ENCODE measurements around the gene DSE.

The DSE gene

DNA sequence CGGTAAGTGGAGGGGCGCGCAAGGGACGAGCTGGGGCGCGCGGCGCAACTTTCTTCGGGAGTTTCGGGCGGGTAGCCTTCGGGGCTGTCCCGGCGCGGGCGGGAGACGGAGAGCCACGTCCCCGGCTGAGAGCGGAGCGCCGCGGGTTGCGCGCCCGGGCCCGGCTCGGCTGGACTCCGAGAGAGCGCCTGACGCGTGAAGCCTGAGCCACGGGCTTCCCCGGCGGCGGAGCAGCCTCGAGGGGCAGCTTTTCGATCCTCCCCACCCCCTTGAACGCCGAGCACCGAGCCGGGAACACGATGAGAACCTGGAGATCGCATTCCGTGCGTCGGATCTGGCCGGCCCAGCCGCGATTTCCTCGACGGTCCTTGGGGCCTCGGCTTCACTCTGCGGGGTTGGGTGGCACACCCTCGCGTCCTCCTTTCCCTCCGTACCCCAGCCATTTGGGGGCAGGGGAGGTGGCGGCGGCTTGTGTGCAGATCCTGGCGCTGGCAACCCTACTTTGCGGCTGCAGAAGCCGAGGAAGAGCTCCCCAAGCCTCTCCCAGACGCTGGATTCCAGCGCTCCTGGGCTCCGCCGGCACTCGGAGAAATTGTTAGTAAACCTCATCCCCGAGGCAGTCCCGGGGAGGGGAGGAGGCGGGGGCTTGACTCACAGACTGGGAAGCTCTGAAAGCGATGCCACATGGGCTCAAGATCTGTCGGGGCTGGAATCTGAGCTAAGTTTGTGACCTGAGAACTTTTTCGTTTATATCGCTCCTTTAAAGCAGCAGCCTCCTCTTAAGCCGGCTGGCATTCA is 572 bp downstream of the DSE start:
- TF ChIP-seq TAF1 (IDR thresholded peaks at IDR 0.05; ENCODE audit: low read depth, low read length) (0 out of 2 replicates have a peak, but pooled peaks have one; percentile 1), PAX5 (IDR thresholded peaks at IDR 0.05; ENCODE audit: insufficient read depth, low read length, severe bottlenecking) (no peak)
- DNase-seq (ENCODE audit: insufficient read length, low spot score) (peak; percentile 39), FAIRE-seq (no peak)

DNA sequence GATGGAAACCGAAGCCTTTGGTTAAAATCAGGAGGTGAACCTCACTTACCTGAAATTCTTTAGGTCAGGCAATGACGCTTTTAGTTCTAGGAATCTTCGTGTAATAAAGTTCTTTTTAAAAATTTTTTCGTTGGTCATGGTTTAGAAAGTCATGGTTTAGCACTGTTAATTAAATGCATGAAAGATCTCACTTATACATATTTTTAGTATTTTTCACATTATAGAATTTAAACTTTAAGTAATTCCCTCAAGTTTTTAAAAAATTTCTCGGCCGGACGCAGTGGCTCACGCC is 1.1 kb downstream of the DSE start:
- TF ChIP-seq POU2F2 (IDR thresholded peaks at IDR 0.05; ENCODE audit: low read depth, low read length) (no peak), TAF1 (IDR thresholded peaks at IDR 0.05; ENCODE audit: low read depth, low read length) (no peak), POLR2AphosphoS5 (IDR thresholded peaks at IDR 0.05; ENCODE audit: low read depth, low read length) (no peak), PAX5 (IDR thresholded peaks at IDR 0.05; ENCODE audit: insufficient read depth, low read length, severe bottlenecking) (no peak), POLR2A (IDR thresholded peaks at IDR 0.05; ENCODE audit: low read depth, low read length) (no peak), SPI1 (IDR thresholded peaks at IDR 0.05; ENCODE audit: low read depth, low read length) (no peak)
- DNase-seq (ENCODE audit: insufficient read length, low spot score) (no peak), FAIRE-seq (no peak)

DNA sequence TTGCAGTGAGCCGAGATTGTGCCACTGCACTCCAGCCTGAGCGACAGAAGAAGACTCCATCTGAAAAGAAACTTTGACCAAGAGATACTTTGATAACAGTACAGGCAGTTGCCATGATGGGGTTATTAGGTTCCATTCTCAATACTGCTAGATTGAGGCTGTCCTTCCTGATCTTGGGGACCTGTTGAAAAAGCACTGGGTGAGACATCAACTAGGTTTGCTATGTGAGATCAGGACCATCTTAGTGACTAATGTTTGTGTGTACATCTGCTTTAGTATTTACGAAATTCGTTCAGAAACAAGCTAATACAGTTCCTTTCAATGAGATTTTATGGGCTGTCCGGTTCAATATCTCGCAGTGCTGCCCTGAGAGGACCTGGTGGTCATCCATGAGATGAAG is 2.6 kb downstream of the DSE start:
- peak; percentile 50 for FAIRE-seq
- no peak for TF ChIP-seq SPI1 (IDR thresholded peaks at IDR 0.05; ENCODE audit: low read depth, low read length)
- no peak for TF ChIP-seq POLR2AphosphoS5 (IDR thresholded peaks at IDR 0.05; ENCODE audit: low read depth, low read length)
- no peak for TF ChIP-seq TAF1 (IDR thresholded peaks at IDR 0.05; ENCODE audit: low read depth, low read length)
- TF ChIP-seq POLR2A (IDR thresholded peaks at IDR 0.05; ENCODE audit: low read depth, low read length), result no peak
- TF ChIP-seq POU2F2 (IDR thresholded peaks at IDR 0.05; ENCODE audit: low read depth, low read length), result no peak
- no peak for TF ChIP-seq PAX5 (IDR thresholded peaks at IDR 0.05; ENCODE audit: insufficient read depth, low read length, severe bottlenecking)
- DNase-seq (ENCODE audit: insufficient read length, low spot score), result no peak

DNA sequence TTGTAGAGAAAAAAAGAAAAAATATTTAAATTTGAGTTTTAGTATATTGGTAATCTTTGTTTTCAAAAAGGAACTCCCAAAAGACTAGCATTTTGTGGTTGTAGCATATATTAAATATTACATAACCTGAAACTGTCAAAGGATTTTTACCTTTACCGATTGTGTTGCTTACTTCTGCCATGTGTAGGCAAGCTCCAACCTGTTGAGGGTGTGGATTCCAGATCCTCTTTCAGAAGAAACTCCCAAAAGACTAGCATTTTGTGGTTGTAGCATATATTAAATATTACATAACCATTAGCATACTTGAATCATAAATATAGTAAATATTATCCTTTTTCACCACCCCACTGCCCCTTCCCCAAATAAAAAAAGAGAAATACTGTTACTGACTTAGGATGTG is 3.2 kb downstream of the DSE start:
- FAIRE-seq (no peak), DNase-seq (ENCODE audit: insufficient read length, low spot score) (no peak)
- TF ChIP-seq SPI1 (IDR thresholded peaks at IDR 0.05; ENCODE audit: low read depth, low read length) (no peak), POLR2AphosphoS5 (IDR thresholded peaks at IDR 0.05; ENCODE audit: low read depth, low read length) (no peak), TAF1 (IDR thresholded peaks at IDR 0.05; ENCODE audit: low read depth, low read length) (no peak), POLR2A (IDR thresholded peaks at IDR 0.05; ENCODE audit: low read depth, low read length) (no peak), POU2F2 (IDR thresholded peaks at IDR 0.05; ENCODE audit: low read depth, low read length) (no peak), PAX5 (IDR thresholded peaks at IDR 0.05; ENCODE audit: insufficient read depth, low read length, severe bottlenecking) (no peak)

DNA sequence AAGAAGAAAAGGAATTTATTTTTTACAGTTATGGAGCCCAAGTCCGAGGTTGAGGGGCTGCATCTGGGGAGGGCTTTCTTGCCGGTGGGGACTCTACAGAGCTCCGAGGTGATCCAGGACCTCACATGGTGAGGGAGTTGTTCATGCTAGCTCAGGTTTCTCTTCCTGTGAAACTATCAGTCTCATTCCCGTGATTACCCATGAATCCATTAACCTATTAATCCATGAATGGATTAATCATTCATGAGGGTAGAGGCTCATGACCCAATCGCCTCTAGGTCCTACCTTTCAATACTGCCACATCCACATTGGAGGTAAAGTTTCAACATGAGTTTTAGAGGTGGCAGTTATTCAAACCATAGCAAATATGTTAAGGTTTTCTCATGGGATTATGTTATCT is 3.8 kb downstream of the DSE start:
- TF ChIP-seq POLR2A (IDR thresholded peaks at IDR 0.05; ENCODE audit: low read depth, low read length) (no peak), TAF1 (IDR thresholded peaks at IDR 0.05; ENCODE audit: low read depth, low read length) (no peak), SPI1 (IDR thresholded peaks at IDR 0.05; ENCODE audit: low read depth, low read length) (no peak), POU2F2 (IDR thresholded peaks at IDR 0.05; ENCODE audit: low read depth, low read length) (no peak), PAX5 (IDR thresholded peaks at IDR 0.05; ENCODE audit: insufficient read depth, low read length, severe bottlenecking) (no peak), POLR2AphosphoS5 (IDR thresholded peaks at IDR 0.05; ENCODE audit: low read depth, low read length) (no peak)
- peak; percentile 26 for FAIRE-seq
- no peak for DNase-seq (ENCODE audit: insufficient read length, low spot score)

DNA sequence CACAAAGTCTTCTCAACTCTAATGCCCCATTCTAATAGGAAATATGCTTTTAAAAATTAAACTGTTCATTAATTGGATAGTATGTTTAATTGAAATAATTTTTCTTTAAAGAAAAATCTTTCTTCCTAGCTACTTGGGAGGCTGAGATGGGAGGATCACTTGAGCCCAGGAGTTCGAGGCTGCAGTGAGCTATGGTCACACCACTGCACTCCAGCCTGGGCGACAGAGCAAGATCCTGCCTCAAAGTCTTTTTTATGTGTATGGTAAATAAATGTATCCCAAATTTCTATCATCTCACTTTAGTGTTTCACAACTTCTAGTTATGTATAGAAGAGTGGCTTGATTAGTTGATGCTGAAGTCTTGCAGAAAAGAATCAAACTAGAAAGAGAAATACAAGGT is 4.5 kb downstream of the DSE start:
- TF ChIP-seq SPI1 (IDR thresholded peaks at IDR 0.05; ENCODE audit: low read depth, low read length), result no peak
- no peak for TF ChIP-seq POU2F2 (IDR thresholded peaks at IDR 0.05; ENCODE audit: low read depth, low read length)
- TF ChIP-seq POLR2A (IDR thresholded peaks at IDR 0.05; ENCODE audit: low read depth, low read length), result no peak
- TF ChIP-seq POLR2AphosphoS5 (IDR thresholded peaks at IDR 0.05; ENCODE audit: low read depth, low read length), result no peak
- TF ChIP-seq TAF1 (IDR thresholded peaks at IDR 0.05; ENCODE audit: low read depth, low read length), result no peak
- FAIRE-seq (no peak), DNase-seq (ENCODE audit: insufficient read length, low spot score) (no peak)

DNA sequence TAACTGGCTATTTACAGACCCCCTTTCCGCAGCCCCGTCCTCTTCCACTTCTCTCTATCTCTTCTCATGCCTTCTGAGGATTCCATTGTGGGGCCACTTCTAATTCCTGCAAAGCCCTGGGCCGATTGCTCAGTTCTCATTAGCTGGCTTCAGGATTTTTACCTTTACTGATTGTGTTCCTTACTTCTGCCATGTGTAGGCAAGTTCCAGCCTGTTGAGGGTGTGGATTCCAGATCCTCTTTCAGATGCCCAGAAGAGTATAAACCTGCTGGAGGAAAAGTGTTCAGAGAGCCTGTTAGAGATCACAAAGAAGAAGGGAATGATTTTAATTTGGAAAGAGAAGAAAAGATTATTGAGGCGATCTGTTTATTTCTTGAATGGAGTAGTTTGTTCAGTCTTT is 5.4 kb downstream of the DSE start:
- no peak for FAIRE-seq
- no peak for TF ChIP-seq POLR2A (IDR thresholded peaks at IDR 0.05; ENCODE audit: low read depth, low read length)
- TF ChIP-seq PAX5 (IDR thresholded peaks at IDR 0.05; ENCODE audit: insufficient read depth, low read length, severe bottlenecking), result no peak
- no peak for TF ChIP-seq TAF1 (IDR thresholded peaks at IDR 0.05; ENCODE audit: low read depth, low read length)
- no peak for TF ChIP-seq POLR2AphosphoS5 (IDR thresholded peaks at IDR 0.05; ENCODE audit: low read depth, low read length)
- TF ChIP-seq POU2F2 (IDR thresholded peaks at IDR 0.05; ENCODE audit: low read depth, low read length), result no peak
- TF ChIP-seq SPI1 (IDR thresholded peaks at IDR 0.05; ENCODE audit: low read depth, low read length), result no peak
- DNase-seq (ENCODE audit: insufficient read length, low spot score), result no peak

DNA sequence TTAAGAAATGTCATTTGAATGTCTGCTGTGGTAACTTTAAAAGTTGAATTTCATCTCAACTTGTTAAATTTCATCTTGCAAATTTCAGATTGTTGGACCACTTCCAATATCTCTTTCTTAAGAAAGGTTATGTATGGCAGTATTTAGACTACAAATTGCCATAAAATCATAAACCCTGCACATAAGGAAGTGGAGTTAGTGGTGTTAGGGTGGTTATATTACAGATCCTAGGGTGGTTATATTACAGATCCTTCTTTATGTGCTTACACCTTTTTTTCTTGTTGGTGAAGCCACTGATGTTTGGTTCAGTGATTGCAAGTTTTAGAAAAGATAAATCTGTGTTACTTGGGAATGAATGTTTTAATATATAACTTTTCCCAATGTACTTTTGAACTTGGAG is 9.0 kb downstream of the DSE start:
- DNase-seq (ENCODE audit: insufficient read length, low spot score), result no peak
- no peak for FAIRE-seq
- TF ChIP-seq SPI1 (IDR thresholded peaks at IDR 0.05; ENCODE audit: low read depth, low read length), result no peak
- no peak for TF ChIP-seq TAF1 (IDR thresholded peaks at IDR 0.05; ENCODE audit: low read depth, low read length)
- TF ChIP-seq PAX5 (IDR thresholded peaks at IDR 0.05; ENCODE audit: insufficient read depth, low read length, severe bottlenecking), result no peak
- no peak for TF ChIP-seq POLR2AphosphoS5 (IDR thresholded peaks at IDR 0.05; ENCODE audit: low read depth, low read length)
- TF ChIP-seq POLR2A (IDR thresholded peaks at IDR 0.05; ENCODE audit: low read depth, low read length), result no peak
- no peak for TF ChIP-seq POU2F2 (IDR thresholded peaks at IDR 0.05; ENCODE audit: low read depth, low read length)

DNA sequence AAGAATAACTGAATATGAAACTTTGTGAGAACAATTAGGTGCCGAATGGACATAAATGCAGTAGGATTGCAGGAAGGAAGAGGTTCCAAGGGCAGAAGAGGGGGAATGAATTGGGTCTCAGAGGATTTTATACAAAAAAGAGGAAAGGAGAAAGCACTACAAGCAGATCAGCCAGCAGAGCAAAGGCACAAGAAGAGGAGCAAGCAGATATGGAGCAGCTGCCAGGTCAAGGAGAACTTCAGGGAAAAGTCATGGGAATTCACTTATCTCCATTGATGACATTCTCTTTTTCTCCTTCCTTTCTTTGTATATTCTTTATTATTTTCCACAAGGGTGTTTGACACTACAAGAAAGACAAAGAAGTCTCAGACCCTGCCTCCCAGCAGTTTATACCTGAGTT is 9.6 kb downstream of the DSE start:
- TF ChIP-seq PAX5 (IDR thresholded peaks at IDR 0.05; ENCODE audit: insufficient read depth, low read length, severe bottlenecking), result no peak
- TF ChIP-seq POLR2A (IDR thresholded peaks at IDR 0.05; ENCODE audit: low read depth, low read length), result no peak
- TF ChIP-seq SPI1 (IDR thresholded peaks at IDR 0.05; ENCODE audit: low read depth, low read length), result no peak
- TF ChIP-seq TAF1 (IDR thresholded peaks at IDR 0.05; ENCODE audit: low read depth, low read length), result no peak
- FAIRE-seq, result peak; percentile 26
- no peak for DNase-seq (ENCODE audit: insufficient read length, low spot score)

DNA sequence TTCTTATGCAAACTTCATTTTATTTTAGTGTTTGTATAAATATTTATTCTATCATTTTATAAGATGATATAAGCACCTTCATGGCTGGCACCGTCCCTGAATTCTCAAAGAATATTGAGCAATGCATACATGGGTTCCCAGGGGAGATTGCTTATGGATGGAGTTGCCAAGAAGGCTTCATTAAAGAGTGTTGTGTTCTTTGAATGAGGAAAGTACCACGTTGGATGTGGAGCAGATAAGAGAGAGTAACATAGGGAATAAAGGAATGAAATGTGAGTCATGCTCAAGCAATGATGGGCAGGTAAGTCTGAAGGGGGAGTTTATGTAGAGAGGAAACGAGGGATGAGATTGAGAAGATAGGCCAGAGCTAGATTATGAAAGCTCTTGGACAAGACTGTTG is 10.3 kb downstream of the DSE start:
- TF ChIP-seq POU2F2 (IDR thresholded peaks at IDR 0.05; ENCODE audit: low read depth, low read length) (no peak), POLR2AphosphoS5 (IDR thresholded peaks at IDR 0.05; ENCODE audit: low read depth, low read length) (peak; percentile 36; the same call in 1 of the 2 replicates)

More for the DNA sequence above, 10.3 kb downstream of the DSE start:
- no peak for DNase-seq (ENCODE audit: insufficient read length, low spot score)
- FAIRE-seq, result peak; percentile 16
